Peyer's patch (tissue), 4 donors: Measurements from ENCODE around the gene SIGLEC6. TPM values are rescaled to one million over a fixed set of nuclear protein-coding genes. Genes with fewer than 3 reads are reported as not detected.

Experiments used
- DNase-seq, 3 donors: peaks; one replicate each; pipeline ENCODE4 v3.0.0-alpha.2; 2017 to 2019
- H3K27ac ChIP-seq, 4 donors: fragments of 200-600 bp; sonication (generic); one replicate each; pipeline ENCODE4 v1.5.1; 2016 to 2019
- H3K27me3 ChIP-seq, 2 donors: fragments of 200-600 bp; sonication (generic); one replicate each; pipeline ENCODE4 v1.5.1; 2019
- H3K36me3 ChIP-seq, 3 donors: fragments of 200-600 bp; sonication (generic); one replicate each; pipeline ENCODE4 v1.5.1; 2016 to 2019
- H3K4me1 ChIP-seq, 4 donors: fragments of 200-600 bp; sonication (generic); one replicate each; pipeline ENCODE4 v1.5.1; 2016 to 2019
- H3K4me3 ChIP-seq, 4 donors: fragments of 200-600 bp; sonication (generic); 1 replicate in 3 of 4; 2 replicates in 1 of 4; pipeline ENCODE4 v1.5.1; 2016 to 2019; ENCODE audit warnings: mild to moderate bottlenecking in 1 of 4
- H3K9me3 ChIP-seq, 4 donors: fragments of 200-600 bp; sonication (generic); one replicate each; pipeline ENCODE4 v1.5.1; 2016 to 2019; ENCODE audit warnings: mild to moderate bottlenecking in 1 of 4
- CTCF ChIP-seq, 6 experiments: fragments of 450-650 bp in 4 of 6; fragments of 200-600 bp in 2 of 6; sonication (generic) in 1 of 6; IDR thresholded peaks; one replicate each; pipeline ENCODE4 v1.5.1; 2017 to 2019; ENCODE audit warnings: antibody characterized with exemption in 6 of 6, mild to moderate bottlenecking in 3 of 6, moderate library complexity in 1 of 6
- POLR2A ChIP-seq, 2 donors: fragments of 450-650 bp; IDR thresholded peaks; one replicate each; pipeline ENCODE4 v1.5.1; 2017; ENCODE audit warnings: antibody characterized with exemption in 2 of 2, mild to moderate bottlenecking in 2 of 2, moderate library complexity in 2 of 2
- total RNA-seq, 4 donors: library from RNA; depleted of rRNA; stranded (reverse); fragments of >200 nt; gene quantifications; one replicate each; pipeline ENCODE4 v1.1.0, GENCODE V29; 2016

Gene SIGLEC6
- total RNA-seq, 4 donors from 2014 or later: 2.7 to 19.8 (median 6.8) TPM; not detected in 1

- no peak overlapping the region for H3K4me3 ChIP-seq
- H3K9me3 ChIP-seq: no peaks in the 10 kb centered on the region
- DNase-seq: peak in 1 of 3 donors; percentile 7
- peak overlapping the region in 1 of 4 donors; percentile 81 for H3K27ac ChIP-seq
- H3K36me3 ChIP-seq: no peaks in the 10 kb centered on the region
- H3K4me1 ChIP-seq: peaks cover 0 to 14% (median 0%) of the 10 kb centered on the region in 4 donors
- H3K27me3 ChIP-seq: no peaks in the 10 kb centered on the region
- no peak for TF ChIP-seq POLR2A (IDR thresholded peaks at IDR 0.05)
- no peak for TF ChIP-seq CTCF (IDR thresholded peaks at IDR 0.05)
Measured at GRCh38 chr19:51547397-51548212, 16.1 kb upstream of the SIGLEC6 start.

- no peak for TF ChIP-seq CTCF (IDR thresholded peaks at IDR 0.05)
- no peak for TF ChIP-seq POLR2A (IDR thresholded peaks at IDR 0.05)
- Histone ChIP-seq H3K9me3 (no peaks in the 10 kb centered on the region), H3K4me3 (no peak overlapping the region), H3K4me1 (peaks cover 0 to 14% (median 0%) of the 10 kb centered on the region in 4 donors), H3K27ac (peak overlapping the region in 1 of 4 donors; percentile 81), H3K36me3 (no peaks in the 10 kb centered on the region), H3K27me3 (no peaks in the 10 kb centered on the region)
- no peak for DNase-seq
Measured at GRCh38 chr19:51546650-51547396, 15.4 kb upstream of the SIGLEC6 start.

GRCh38 chr19:51546107-51546649, 14.7 kb upstream of the SIGLEC6 start:
- Histone ChIP-seq H3K9me3 (no peaks in the 10 kb centered on the region), H3K36me3 (no peaks in the 10 kb centered on the region), H3K27ac (peak overlapping the region in 1 of 4 donors; percentile 46), H3K4me3 (no peak overlapping the region), H3K27me3 (no peaks in the 10 kb centered on the region), H3K4me1 (peaks cover 0 to 14% (median 0%) of the 10 kb centered on the region in 4 donors)
- no peak for DNase-seq
- no peak for TF ChIP-seq POLR2A (IDR thresholded peaks at IDR 0.05)
- no peak for TF ChIP-seq CTCF (IDR thresholded peaks at IDR 0.05)

- Histone ChIP-seq H3K4me1 (peaks cover 0 to 14% (median 0%) of the 10 kb centered on the region in 4 donors), H3K27me3 (no peaks in the 10 kb centered on the region), H3K4me3 (no peak overlapping the region), H3K27ac (no peak overlapping the region), H3K36me3 (no peaks in the 10 kb centered on the region), H3K9me3 (no peaks in the 10 kb centered on the region)
- TF ChIP-seq POLR2A (IDR thresholded peaks at IDR 0.05): no peak
- no peak for TF ChIP-seq CTCF (IDR thresholded peaks at IDR 0.05)
- no peak for DNase-seq
Measured at GRCh38 chr19:51544038-51544437, 12.6 kb upstream of the SIGLEC6 start.

- Histone ChIP-seq H3K27me3 (no peaks in the 10 kb centered on the region), H3K27ac (no peak overlapping the region), H3K36me3 (no peaks in the 10 kb centered on the region), H3K4me3 (no peak overlapping the region), H3K4me1 (peaks cover 0 to 9% (median 0%) of the 10 kb centered on the region in 4 donors), H3K9me3 (no peaks in the 10 kb centered on the region)
- no peak for DNase-seq
- TF ChIP-seq POLR2A (IDR thresholded peaks at IDR 0.05) (no peak), CTCF (IDR thresholded peaks at IDR 0.05) (no peak)
Measured at GRCh38 chr19:51542699-51543098, 11.2 kb upstream of the SIGLEC6 start.
